HG03378 (cell line): ENCODE measurements around the gene PSMB2.
A peak's percentile ranks its signal among the peaks of the same experiment; 100 is the strongest.

ENCODE experiments used
- ATAC-seq: cut with Tn5 transposase; IDR thresholded peaks from one replicate; pipeline ENCODE4 v1.9.1; 2021; ENCODE audit warnings: mild to moderate bottlenecking, moderate library complexity; ENCODE audit not compliant: unreplicated experiment

Gene PSMB2

GRCh38 chr1:35573198-35574124 lies 67.9 kb downstream of the PSMB2 start, which contains the start of gene TFAP2E:
TSS of gene TFAP2E (plus strand) at chr1:35573314. CDS start at chr1:35573578, 264 bp downstream.
- no peak for ATAC-seq

GRCh38 chr1:35572296-35572695 lies 69.0 kb downstream of the PSMB2 start:
- no peak for ATAC-seq

GRCh38 chr1:35571263-35571662 lies 70.1 kb downstream of the PSMB2 start:
- ATAC-seq = no peak

GRCh38 chr1:35570589-35571137 lies 70.7 kb downstream of the PSMB2 start:
- ATAC-seq = no peak

GRCh38 chr1:35569936-35570335 lies 71.4 kb downstream of the PSMB2 start:
- ATAC-seq = no peak

- ATAC-seq = peak; percentile 45
Measured at GRCh38 chr1:35568975-35569395, 72.3 kb downstream of the PSMB2 start.

- ATAC-seq = no peak
Measured at GRCh38 chr1:35567947-35568558, 73.3 kb downstream of the PSMB2 start.

GRCh38 chr1:35565742-35566133 lies 75.6 kb downstream of the PSMB2 start:
- no peak for ATAC-seq

GRCh38 chr1:35564884-35565741 lies 76.2 kb downstream of the PSMB2 start:
- no peak for ATAC-seq

- ATAC-seq = no peak
Measured at GRCh38 chr1:35564037-35564883, 77.1 kb downstream of the PSMB2 start.

GRCh38 chr1:35563166-35563565 lies 78.2 kb downstream of the PSMB2 start:
- no peak for ATAC-seq

- ATAC-seq = no peak
Measured at GRCh38 chr1:35561972-35562680, 79.2 kb downstream of the PSMB2 start.

- ATAC-seq = no peak
Measured at GRCh38 chr1:35561297-35561971, 79.9 kb downstream of the PSMB2 start.

GRCh38 chr1:35560256-35561225 lies 80.8 kb downstream of the PSMB2 start:
- ATAC-seq = no peak

- ATAC-seq = no peak
Measured at GRCh38 chr1:35559317-35559944, 81.9 kb downstream of the PSMB2 start.

GRCh38 chr1:35558374-35559316 lies 82.7 kb downstream of the PSMB2 start:
- ATAC-seq = no peak
